Central memory CD4-positive, alpha-beta T cell (primary cell): ENCODE data around the gene CD34.
A peak's percentile ranks its signal among the peaks of the same experiment; 100 is the strongest.

Source experiments
- DNase-seq: peaks from one replicate; pipeline ENCODE4 v3.0.0; 2022

Gene CD34

GRCh38 chr1:207851696-207852095 lies 59.2 kb downstream of the CD34 start:
- no peak for DNase-seq

- no peak for DNase-seq
Observed at GRCh38 chr1:207850621-207851407, 60.1 kb downstream of the CD34 start.

- no peak for DNase-seq
Observed at GRCh38 chr1:207849646-207850045, 61.3 kb downstream of the CD34 start.

- no peak for DNase-seq
Observed at GRCh38 chr1:207849016-207849415, 61.9 kb downstream of the CD34 start.

GRCh38 chr1:207848234-207848633 lies 62.7 kb downstream of the CD34 start:
- DNase-seq: no peak

GRCh38 chr1:207847116-207847515 lies 63.8 kb downstream of the CD34 start:
- no peak for DNase-seq

- DNase-seq: no peak
Observed at GRCh38 chr1:207845109-207845508, 65.8 kb downstream of the CD34 start.

DNA sequence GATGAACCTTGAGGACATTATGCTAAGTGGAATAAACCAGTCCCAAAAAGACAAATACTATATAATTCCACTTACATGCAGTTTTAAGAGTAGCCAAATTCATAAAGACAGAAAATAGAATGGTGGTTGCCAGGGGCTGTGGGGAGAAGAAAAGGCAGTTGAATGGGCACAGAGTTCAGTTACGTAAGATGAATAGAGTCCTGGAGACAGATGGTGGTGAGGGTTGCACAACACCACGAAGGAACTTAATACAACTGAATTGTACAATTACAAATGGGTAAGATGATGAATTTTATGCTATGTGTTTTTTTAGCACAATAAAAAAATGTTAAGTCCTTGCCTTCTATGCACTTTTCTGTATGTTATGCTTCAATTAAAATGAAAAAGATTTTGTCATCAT lies 66.6 kb downstream of the CD34 start:
- DNase-seq: no peak

DNA sequence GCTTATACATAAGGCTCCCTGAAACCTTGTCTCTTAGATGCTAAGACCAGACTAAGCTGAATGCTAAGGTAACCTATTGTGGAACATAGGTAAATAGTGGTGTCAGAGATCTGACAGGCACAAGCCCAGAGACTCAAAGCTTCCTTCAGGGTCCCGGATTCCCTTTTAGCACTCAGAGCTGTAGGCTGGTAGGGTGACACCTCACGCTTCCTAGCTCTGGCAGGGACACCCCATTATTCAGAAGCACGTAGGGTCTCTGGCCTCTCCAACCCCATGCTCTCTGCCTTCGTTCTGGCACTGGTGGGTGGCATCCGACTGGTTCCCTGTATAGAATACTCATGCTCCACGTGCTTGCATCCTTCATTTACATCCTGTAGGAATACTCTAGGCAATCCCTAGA lies 68.4 kb downstream of the CD34 start:
- no peak for DNase-seq

- no peak for DNase-seq
Observed at GRCh38 chr1:207841901-207842300, 69.0 kb downstream of the CD34 start.

DNA sequence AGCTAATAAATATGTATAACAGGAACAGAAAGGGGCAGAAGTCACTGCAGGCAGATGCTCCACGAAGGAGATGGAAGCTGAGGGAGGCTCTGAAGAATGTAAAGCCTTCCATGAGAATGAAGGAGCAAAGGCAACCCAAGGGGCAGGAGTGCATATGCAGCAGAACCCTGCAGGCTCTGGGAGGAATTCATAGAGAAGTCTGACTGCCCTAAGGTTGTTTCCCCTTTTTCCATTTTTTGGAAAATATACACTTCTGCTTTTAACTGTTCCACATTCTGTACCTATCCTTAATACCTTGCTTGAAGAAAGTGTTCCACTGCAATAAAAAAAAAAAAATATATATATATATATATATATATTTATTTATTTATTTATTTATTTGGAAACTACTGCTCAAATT lies 69.6 kb downstream of the CD34 start:
- DNase-seq: no peak

- no peak for DNase-seq
Observed at GRCh38 chr1:207840380-207840779, 70.5 kb downstream of the CD34 start.

DNA sequence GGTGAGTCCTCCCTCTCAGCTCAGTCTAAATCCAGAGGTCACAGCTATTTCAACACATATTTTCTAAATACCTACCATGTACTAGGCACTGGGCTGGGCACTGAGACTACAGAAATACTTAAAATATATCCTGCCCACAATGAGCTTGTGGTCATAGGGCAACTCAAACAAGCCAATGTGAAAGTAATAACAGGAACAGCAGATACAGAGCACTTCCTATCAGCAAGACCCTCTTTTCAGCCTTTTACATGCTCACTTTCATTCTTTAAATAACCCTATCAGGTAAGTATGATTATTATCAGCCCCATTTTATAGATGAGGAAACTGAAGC lies 71.9 kb downstream of the CD34 start:
- no peak for DNase-seq

GRCh38 chr1:207838156-207839082 lies 72.5 kb downstream of the CD34 start:
- no peak for DNase-seq

DNA sequence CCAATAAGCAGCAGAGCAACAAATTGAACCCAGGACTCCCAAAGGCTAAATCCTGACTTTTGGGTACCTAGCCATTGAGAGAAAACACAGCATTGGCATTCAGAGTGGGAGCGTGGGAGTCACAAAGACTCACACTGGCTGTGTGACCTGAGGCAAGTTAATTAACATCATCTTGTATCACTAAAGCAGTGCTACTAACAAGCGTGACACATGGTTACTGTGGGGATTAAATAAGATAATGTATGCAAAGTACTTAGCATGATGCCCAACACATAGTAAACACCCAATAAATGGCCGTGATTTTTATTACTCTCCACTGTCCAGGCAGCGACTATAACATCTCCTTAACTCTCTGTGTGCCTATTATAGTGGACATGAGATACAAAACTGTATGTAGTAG lies 73.3 kb downstream of the CD34 start:
- no peak for DNase-seq

GRCh38 chr1:207836591-207837347 lies 74.2 kb downstream of the CD34 start:
- no peak for DNase-seq

- DNase-seq: no peak
Observed at GRCh38 chr1:207835958-207836357, 75.0 kb downstream of the CD34 start.

DNA sequence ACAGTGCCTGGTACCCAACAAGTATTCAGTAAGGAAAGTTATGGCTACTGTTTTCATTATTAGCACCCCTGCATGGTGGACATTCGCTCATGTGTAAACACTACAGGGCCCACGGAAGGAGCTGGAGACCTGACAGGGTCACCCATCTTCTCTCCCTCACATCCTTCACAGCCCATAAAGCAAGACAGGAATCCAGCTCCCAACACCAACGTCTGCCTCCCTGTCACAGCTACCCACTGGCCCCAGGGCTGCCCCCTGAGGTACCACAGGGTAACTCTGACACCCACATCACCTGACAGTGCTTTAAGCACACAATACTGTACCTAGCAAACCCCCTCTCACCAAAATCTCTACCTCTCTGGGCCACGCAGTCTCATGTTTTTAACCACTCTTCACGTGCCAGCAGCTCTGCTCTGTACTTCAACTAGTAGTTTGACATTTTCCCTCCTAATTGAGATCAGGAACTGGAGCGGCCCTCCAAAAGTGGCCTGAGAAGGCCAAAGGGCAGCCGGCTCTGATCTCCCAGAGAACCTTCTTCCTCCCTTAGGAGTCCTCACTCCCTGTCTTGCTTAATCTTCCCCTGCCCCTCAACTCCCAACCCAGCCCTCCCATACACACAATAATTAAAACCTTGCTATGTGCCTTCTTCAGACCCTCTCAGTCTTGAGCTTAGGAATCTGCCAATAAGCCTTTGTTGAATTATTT lies 76.8 kb downstream of the CD34 start:
- DNase-seq: no peak

- no peak for DNase-seq
Observed at GRCh38 chr1:207833381-207833780, 77.5 kb downstream of the CD34 start.

DNA sequence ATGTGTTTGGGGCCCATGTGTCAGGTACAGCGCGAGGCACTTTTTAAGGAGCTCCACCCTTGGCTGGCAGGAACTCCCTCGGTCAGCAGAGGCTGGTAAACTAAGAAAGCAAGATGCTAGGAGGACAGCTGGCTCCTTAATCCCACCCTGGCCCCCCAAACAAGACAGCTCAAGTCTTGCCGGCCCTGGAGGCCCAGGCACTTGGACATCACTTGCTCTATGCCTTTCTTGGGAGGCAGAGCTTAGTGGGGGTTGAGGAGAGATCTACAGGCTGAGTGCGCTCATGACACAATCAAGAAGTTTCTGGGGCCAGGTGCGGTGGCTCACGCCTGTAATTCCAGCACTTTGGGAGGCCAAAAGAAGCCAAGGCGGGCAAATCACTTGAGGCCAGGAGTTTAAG lies 78.1 kb downstream of the CD34 start:
- no peak for DNase-seq

DNA sequence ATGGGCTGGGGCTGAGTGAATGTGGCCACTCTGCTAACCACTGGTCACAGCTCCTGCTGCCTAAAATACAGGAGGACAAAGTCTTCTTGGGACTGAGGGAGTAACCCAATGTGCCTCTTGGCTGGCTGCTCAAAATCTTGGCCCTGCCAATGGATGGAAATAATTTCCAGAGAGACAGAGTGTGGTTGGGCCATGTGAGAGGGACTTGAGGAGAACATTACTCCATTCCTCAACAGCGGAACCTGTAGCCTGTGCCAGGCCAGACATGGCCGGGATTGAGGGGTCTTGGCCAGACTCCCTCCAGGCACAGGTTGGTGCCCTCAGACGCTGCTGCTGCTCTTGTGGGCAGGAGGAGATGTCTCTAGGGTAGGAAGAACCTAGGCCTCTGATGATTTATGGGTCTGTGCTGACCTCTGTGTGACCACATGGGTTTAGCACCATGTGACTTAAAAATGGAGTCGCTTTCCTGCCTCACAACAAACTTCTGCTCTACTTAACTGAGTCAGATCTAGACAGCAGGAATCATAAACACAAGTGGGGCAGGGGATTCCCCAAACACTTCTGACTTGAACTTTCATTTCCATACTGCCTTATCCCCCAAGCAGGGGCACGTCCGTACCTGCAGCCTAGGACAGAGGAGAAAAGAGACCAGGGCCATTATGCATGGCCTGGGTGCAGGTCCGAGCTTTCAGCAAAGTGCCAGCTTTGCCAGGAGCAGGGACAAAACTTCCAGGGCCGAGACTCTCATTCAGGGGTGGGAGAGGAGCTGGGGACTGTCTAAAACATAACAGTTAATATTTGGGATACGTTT lies 79.2 kb downstream of the CD34 start:
- peak; percentile 40 for DNase-seq
